ENCODE data around the gene FBXO47.
A peak's percentile ranks its signal among the peaks of the same experiment; 100 is the strongest.
"Not testable (repeated sequence)": the region's sequence is repeated elsewhere in the genome, so short reads cannot be mapped to it uniquely, and the experiment has no call there.

Gene FBXO47

DNA sequence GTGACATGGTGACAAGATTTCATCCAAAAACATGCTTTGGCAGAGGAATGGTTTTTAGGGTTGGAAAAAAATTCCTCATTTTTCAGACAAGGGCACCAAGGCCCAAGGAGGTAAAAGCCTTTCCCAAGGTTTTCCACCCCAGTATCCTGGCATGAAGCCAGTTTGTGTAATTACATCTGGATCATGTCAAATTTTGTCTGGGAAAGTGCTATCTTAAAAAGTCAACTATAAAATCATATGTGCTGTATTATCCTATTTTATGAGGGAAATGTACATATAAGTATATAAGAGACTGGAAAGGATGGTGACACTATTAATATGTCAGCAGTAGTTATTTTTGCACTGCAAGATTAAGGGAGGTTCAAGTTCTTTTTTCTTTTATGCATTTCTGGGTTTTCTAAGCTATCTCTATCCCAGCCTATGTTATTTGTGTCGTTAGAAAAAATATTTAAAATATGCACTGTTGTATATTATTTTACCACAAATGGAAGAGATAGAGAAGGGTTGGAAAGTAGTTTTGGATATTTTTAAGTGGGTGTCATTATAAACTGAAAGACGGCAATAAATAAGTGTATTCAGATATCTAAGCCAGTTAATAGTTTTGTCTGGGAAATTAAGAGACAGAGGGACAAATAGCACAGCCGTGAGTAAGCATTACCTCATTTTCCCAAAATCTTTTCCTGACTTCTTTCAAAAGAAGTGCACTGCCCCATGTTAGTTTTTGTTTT lies 13.5 kb upstream of the FBXO47 start:
- no peak for DNase-seq

DNA sequence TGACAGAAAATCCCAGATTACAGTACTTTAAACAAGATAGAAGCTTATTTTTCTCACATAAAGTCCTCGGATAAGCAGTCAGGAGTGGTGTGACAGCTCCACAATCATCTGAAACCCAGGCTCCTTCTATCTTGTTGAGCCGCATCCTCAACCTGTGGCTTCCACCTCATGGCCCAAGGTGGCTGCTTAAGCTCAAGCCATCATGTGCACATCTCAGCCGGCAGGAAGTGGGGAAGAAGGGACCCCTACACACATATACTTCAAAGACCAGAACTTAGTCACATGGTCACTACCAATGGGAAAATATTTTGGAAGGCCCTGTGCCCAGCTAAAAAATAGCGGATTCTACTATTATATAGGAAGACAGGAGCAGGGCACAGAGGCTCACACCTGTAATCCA lies 11.0 kb upstream of the FBXO47 start:
- no peak for DNase-seq

DNA sequence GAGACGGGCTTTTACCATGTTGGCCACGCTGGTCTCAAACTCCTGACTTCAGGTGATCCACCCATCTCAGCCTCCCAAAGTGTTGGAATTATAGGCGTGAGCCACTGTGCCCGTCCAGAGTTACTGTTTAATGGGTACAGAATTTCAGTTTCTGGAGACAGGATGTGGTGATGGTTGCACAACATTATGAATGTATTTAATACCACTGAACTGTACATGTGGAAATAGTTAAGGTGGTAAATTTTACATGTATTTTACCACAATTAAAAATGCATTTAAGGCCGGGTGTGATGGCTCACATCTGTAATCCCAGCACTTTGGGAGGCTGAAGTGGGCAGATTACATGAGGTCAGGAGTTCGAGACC lies 9.0 kb upstream of the FBXO47 start:
- not testable (repeated sequence) for DNase-seq

DNA sequence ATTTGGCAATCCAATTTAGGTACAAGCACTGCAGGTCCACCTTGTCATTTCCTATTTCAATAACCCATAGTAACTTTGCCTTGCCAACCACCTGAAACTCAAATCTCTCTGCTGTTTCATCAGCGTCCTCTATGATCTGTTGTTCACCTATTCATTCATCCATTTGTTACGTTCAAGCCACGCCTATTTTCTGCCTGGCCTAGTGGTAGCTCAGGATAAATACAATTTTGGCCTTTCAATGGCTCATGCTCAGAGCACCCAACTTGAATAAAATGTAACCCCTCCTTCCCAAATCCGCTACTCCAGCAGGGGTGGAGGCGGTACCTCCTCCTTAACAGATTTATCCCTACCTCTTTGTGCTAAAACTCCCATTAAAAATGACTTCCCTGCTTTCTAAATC lies 3.6 kb upstream of the FBXO47 start:
- no peak for DNase-seq

DNA sequence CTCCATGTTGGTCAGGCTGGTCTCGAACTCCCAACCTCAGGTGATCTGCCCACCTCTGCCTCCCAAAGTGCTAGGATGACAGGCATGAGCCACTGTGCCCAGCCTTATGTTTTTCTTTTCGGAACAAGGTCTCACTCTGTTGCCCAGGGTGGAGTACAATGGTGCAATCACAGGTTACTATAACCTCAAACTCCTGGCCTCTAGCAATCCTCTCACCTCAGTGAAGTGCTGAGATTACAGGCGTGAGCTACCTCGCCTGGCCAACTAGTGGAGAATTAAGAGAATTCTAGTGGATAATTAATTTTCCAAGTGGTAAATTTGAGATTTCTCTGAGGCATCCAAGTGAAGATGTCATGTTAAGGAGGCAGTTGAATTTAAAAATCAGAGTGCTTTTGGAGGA lies 2.9 kb upstream of the FBXO47 start:
- no peak for DNase-seq

DNA sequence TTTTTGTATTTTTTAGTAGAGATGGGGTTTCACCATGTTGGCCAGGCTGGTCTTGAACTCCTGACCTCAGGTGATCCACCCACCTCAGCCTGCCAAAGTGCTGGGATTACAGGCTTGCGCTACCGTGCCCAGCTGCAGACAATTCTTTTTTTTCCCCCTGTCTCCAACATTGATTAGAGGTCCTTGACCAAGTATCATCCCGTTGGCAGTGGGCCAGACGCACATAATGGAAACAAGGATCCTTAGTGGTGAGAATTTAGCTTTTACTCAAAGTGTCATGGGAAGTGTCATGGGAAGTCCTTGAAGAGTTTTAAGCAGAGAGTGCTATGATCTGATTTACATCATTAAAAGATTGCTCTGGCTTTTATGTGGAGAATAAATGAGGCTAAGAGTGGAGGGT lies 2.1 kb upstream of the FBXO47 start:
- no peak for DNase-seq

DNA sequence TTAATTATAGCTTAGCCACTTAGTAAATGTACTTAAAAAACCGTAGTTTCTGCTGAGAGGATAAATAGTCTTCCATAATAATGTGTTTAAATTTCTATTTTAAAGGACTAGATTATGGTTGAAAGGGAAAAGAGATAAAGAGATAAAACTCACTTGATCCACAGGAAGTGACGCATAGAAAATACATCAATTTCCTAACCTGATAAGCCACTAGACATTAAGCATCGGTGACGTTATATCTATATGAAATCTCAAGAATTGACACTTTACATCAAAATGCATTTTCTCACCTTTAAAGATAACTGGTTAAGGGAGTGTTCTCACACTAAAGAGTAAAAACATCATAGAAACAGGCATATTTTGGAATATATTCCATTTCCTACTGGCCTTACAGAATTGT lies 5.8 kb downstream of the FBXO47 start:
- no peak for DNase-seq

DNA sequence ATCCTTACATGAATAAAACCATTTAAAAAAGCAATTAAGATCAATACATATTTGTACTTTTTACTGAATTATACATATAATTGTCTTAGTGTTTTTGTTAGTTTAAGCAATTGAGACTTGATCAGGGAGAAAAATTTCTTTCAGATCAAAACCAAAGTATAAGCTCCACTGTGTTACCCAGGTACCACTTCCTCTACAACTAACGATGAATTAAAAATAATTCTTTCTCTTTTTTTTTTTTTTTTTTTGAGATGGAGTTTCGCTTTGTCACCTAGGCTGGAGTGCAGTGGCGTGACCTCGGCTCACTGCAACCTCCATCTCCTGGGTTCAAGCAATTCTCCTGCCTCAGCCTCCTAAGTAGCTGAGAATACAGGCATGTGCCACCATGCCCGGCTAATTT lies 6.8 kb downstream of the FBXO47 start:
- no peak for DNase-seq

DNA sequence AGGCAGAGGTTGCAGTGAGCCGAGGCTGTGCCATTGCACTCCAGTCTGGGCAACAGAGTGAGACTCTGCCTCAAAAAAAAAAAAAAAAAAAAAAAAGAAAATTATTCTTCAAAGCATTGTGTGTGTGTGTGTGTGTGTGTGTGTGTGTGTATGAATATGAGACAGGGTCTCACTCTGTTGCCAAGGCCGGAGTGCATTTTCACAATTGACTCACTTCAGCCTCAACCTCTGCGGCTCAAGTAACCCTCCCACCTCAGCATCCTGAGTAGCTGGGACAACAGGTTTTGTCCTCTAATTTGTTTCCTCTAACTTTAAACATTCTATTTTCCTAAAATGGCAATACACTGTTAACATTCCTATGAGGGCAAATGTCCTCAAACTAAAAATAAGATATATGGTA lies 7.7 kb downstream of the FBXO47 start:
- no peak for DNase-seq

DNA sequence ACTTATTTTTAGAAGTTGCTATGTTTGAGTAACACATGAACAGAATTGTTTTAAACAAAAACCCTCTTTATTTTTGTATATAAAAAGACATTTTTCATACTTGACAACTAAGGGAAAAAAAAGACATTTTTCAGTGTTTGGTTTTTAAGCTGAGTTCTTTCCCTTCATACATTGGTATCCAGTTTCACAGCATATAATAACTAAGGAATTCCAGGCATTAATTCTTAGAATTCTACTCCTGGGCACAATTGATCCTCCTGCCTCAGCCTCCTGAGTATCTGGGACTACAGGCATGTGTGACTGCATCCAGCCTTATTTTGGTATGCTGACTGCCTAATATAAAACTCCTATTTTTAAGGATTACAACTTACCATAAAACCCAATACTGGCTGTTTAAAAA lies 8.4 kb downstream of the FBXO47 start:
- no peak for DNase-seq

DNA sequence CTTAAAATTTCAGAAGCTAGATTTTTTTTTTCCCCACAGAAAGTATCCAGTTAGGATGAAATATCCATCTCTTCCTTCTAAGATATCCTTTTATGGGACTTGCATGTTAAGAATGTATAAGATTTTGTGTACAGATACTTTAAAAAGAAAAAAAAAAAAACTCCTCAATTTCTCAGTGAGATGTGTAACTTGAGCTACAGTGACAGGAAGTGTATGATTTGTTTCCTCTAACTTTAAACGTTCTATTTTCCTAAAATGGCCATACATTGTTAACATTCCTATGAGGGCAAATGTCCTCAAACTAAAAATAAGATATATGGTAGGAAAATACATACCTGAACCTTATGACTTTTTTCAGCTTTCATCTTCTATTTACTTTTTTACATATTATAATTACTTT lies 8.9 kb downstream of the FBXO47 start:
- DNase-seq: no peak

DNA sequence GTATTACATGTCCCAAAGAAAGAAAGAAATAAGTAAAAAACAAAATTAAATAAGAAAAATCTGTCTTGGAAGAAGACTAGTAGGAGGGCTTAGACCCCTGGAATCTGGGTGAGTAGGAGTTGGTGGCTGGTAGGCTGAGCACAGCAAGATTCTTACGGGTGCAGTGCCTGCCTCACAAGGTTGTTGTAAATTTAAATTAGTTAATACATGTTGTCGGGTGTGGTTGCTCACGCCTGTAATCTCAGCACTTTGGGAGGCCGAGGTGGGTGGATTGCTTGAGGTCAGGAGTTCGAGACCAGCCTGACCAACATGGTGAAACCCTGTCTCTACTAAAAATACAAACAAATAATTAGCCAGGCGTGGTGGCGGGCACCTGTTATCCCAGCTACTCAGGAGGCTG lies 13.4 kb downstream of the FBXO47 start:
- DNase-seq: not testable (repeated sequence)

DNA sequence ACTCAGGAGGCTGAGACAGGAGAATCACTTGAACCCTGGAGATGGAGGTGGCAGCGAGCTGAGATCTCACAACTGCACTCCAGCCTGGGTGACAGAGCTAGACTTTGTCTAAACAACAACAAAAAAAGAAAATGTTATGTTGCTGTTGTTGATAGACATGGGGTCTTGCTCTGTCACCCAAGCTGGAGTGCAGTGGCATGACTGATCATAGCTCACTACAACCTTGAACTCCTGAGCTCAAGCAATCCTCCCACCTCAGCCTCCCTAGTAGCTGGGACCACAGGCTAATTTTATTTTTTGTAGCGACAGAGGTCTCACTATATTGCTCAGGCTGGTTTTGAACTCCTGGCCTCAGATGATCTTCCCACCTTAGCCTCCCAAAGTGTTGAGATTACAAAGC lies 20.0 kb downstream of the FBXO47 start:
- no peak for DNase-seq

DNA sequence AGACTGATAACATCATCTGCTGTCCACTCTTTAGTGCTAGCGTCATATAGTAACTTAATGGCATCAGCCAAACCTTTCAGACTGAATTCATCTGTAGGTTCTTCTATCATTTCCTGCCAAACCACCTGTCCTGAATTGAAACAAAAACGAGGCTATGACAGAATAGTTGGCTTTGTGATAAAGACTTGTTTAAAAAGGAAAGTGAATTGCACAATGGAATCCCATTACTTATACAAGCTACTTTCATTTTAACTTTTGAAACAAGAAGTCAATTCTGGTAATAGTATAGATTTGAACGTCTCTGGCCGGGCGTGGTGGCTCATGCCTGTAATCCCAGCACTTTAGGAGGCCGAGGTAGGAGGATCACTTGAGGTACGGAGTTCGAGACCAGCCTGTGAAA lies 23.6 kb downstream of the FBXO47 start:
- DNase-seq: no peak

DNA sequence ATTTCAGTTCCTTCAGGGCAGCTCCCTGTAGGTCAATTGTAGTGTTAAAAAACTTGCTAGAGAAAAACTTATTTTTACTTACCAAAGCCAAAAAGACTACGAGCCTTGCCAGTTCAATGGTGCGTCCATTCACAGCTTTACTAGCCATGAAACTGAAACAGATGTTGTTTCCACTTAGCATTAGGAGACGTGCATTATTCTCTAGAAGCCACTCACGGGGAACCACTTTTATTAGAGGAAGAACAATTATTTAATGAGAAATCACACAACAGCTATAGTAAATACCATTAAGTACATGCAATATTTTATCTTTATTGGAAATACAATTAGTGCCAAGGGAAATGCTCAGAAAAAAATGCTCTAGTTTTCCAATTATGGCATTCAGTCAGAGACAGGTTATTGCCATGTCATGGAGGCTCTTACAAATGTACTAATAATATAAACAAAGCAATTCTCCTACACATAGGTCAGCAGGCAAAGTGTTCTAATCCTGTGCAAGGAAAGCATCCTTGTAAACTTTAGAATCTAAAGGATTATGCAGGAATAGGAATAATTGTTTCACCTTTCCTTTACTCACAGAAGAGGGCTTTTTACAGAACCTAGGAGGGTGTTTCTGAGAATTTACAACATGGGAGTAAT lies 24.4 kb downstream of the FBXO47 start:
- DNase-seq: no peak

DNA sequence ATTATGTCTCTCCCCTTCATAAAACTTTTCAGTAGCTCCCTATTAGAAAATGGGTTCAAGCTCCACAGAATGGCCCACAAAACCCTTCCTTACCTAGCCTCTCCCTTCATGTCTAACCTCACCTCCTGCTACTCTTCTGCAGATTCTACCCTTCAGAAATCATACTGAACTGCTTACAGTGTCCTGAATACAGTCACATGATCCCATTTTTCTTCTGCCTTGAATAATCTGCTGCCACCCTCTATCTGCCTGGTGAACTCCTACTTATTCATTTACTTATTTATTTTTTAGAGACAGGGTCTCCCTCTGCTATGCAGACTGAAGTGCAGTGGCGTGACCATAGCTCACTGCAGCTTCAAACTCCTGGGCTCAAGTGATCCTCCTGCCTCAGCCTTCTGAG lies 26.8 kb downstream of the FBXO47 start:
- DNase-seq: no peak

DNA sequence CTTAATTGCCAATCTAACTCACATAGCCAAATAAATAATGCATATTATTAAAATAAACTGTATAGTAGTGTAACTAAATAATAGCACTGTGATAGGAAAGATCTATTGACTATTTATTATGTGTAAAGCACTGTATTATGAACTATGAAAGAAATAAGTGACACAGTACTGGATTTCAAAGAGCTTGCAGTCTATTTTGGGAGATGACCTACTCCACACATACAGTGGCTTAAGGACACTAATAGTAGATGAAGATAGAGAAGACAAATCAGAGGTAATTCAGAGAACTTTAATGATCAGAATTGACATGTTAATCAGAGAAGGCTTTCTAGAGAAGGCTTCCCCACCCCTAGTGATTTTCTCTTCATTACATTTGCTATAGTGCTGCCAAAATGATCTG lies 27.2 kb downstream of the FBXO47 start:
- no peak for DNase-seq

DNA sequence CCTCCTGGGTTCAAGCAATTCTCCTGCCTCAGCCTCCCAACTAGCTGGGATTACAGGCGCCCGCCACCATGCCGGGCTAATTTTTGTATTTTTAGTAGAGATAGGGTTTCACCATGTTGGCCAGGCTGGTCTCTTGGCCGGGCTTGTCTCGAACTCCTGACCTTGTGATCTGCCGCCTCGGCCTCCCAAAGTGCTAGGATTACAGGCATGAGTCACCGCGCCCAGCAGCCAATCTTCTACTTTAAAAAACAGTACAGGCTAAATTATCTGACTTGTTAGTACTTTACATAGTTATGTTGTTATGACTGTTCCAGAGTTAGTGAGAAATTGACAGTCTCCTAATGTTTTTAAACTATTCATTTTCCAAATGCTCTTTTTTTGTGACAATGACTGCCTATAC lies 33.2 kb downstream of the FBXO47 start:
- not testable (repeated sequence) for DNase-seq

DNA sequence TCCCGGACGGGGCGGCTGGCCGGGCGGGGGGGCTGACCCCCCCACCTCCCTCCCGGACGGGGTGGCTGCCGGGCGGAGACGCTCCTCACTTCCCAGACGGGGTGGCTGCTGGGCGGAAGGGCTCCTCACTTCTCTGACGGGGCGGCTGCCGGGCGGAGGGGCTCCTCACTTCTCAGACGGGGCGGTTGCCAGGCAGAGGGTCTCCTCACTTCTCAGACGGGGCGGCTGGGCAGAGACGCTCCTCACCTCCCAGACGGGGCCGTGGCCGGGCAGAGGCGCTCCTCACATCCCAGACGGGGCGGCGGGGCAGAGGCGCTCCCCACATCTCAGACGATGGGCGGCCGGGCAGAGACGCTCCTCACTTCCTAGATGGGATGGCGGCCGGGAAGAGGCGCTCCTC lies 36.4 kb downstream of the FBXO47 start:
- not testable (repeated sequence) for DNase-seq

DNA sequence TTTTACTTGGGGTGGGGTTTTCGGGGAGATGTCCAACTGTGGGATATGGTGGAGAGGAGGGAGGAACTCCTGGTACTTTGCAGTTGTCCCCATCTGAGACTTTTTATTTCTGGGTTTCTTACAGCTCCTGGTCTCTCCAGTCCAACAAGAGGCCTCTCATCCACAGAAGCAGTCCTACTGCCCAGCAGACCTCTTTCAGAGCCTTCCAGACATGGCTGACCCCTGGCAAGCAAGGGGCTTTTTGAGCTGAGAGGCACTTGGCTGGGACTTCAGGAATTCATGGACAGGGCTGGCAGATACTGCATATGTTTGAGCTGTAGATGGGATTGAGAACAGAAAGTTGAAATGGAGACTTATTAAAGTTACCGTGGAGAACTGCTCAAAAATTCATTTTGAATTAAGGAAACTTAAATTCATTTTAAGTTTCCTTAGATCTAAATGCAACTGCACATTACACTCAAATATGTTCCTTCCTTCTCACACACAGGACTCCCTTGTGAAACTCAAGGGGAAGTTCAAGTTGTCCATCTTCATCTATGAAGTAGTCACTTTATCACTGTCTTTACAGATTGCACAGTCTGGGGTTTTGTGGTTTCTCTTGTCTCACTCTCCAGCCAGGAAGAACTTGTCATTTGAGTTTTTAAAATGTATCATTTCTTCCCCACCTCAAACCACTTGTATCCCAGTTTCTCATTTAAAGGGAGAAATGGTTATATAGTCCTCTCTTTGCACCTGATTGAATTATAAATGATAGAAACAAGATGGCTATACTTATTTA lies 40.7 kb downstream of the FBXO47 start:
- no peak for DNase-seq

DNA sequence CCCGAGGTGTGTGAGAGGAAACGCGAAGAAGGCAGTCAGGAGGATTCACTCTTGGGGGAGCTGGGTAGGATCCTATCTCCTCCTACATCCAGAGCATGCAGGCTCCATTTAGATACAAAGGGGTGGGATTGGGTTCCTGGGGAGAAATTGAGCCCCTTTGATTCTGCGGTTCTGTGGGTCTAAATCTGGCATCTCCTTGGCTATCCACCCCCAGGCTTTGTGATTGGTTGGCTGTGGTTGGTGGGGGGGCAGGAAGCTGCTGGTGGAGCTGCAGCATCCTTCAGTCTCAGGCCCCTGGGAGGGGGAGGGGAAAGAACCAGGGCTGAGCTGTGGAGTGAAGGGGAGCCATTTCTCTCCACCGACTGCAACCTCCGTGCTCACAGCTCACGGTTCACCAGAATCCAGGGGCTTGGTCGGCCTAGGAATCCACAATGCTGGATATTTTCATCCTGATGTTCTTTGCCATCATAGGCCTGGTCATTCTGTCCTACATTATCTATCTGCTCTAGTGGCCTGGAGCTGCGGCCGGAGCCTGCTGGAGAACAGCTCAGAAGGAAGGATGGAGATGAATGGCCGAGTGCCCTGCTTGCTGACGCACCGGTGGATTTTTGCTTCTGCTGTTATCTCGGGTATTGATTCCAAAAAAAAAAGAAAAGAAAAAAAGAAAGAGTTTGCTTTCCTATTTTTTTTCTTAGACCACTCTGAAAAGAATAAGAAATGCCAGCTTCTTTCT lies 41.8 kb downstream of the FBXO47 start, which contains the start of gene LASP1NB:
TSS of gene LASP1NB (plus strand) at position 352 of the 733 bp plus-strand sequence.
- DNase-seq: no peak

DNA sequence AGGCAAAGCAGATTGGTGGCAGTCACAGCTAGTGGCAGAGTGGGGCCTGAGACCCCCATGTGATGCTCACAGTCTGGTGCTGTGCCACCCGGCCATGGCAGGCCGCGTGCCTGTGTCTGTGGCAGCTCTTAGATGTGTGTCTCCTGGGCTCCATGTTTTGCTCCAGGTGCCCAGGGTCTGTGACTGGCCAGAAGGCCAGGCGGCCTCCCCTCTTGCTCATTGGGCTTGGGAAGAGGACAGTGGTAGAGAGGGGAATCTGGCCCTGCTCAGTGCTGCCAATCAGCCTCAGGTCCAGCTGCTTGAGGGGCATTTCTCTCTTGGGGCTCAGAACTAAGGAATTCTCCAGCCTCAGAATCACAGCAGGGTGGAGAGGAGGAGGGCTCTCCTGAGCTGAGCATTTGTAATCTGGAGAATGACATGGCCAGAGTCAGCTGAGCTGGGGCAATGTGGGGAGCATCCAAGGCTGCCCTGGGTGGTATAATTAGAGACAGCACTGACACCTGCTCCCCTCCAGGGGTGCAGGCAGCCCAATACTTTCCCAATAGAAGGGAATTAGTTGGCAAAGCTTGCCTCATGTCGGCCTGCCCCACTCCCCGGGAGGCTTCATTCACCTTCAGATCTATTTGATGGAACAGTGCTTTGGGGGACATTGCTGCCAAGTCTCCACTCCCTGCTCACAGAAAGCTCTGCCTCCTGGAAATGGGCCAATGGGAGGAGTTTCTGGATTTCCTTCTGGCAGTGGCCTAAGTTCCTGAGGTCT lies 44.5 kb downstream of the FBXO47 start:
- peak; percentile 7 for DNase-seq
